Tibial nerve (tissue), 4 donors: ENCODE measurements around the gene EFCAB8.

ENCODE experiments used
- EP300 ChIP-seq, 2 donors: sonication (generic); formaldehyde crosslinking; IDR thresholded peaks; one replicate each; pipeline ENCODE4 v1.6.1; 2017; ENCODE audit warnings: antibody characterized with exemption in 2 of 2, mild to moderate bottlenecking in 1 of 2
- POLR2A ChIP-seq, 2 donors: fragments of 450-650 bp; IDR thresholded peaks; one replicate each; pipeline ENCODE4 v1.6.1; 2017; ENCODE audit warnings: antibody characterized with exemption in 2 of 2, mild to moderate bottlenecking in 2 of 2, moderate library complexity in 2 of 2
- TF ChIP-seq, protein P1 (sequence below), 5 experiments: fragments of 200-600 bp in 3 of 5; fragments of 450-650 bp in 2 of 5; sonication (generic) in 3 of 5; IDR thresholded peaks; one replicate each; pipeline ENCODE4 v1.5.1; 2016 to 2019; ENCODE audit warnings: antibody characterized with exemption in 5 of 5, mild to moderate bottlenecking in 3 of 5, moderate library complexity in 2 of 5

DNA sequence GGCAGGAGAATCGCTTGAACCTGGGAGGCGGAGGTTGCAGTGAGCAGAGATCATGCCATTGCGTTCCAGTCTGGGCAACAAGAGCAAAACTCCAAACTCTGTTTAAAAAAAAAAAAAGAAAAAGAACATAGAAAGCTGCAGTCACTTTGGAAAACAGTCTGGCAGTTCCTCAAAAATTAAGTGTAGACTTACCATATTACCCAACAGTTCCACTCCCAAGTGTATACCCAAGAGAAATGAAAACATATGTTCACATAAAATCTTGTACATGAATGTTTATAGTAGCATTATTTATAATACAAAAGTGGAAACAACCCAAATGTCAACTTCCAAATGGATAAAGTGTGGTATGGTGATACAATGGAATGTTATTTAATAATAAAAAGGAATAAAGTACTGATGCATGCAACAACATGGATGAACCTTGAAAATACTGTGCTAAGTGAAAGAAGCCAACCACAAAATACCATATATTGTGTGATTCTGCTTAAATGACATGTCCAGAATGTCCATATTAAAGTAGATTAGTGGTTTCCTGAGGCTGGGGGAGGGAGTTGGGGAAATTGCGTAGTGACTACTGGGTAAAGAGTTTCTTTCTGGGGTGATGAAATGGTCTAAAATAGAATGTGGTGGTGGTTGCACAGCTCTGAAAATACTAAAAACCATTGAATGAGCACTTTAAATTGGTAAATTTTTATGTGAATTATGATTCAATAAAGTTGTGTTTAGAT is 82.6 kb downstream of the EFCAB8 start:
- no peak for TF ChIP-seq POLR2A (IDR thresholded peaks at IDR 0.05)
- TF ChIP-seq, protein P1, sequence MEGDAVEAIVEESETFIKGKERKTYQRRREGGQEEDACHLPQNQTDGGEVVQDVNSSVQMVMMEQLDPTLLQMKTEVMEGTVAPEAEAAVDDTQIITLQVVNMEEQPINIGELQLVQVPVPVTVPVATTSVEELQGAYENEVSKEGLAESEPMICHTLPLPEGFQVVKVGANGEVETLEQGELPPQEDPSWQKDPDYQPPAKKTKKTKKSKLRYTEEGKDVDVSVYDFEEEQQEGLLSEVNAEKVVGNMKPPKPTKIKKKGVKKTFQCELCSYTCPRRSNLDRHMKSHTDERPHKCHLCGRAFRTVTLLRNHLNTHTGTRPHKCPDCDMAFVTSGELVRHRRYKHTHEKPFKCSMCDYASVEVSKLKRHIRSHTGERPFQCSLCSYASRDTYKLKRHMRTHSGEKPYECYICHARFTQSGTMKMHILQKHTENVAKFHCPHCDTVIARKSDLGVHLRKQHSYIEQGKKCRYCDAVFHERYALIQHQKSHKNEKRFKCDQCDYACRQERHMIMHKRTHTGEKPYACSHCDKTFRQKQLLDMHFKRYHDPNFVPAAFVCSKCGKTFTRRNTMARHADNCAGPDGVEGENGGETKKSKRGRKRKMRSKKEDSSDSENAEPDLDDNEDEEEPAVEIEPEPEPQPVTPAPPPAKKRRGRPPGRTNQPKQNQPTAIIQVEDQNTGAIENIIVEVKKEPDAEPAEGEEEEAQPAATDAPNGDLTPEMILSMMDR (IDR thresholded peaks at IDR 0.05): no peak
- no peak for TF ChIP-seq EP300 (IDR thresholded peaks at IDR 0.05)
